PC-9 (cell line): Measurements from ENCODE around the gene FAM53A. TPM values are rescaled to one million over a fixed set of nuclear protein-coding genes. Genes with fewer than 3 reads are reported as not detected.

Experiments
- BruUV-seq: library from RNA; stranded (reverse); fragments of 400-500 nt; replicated peaks from 2 replicates; lab custom pipeline; 2021; lab: Mats Ljungman, UMichigan
- CTCF ChIA-PET: fragments of 300-600 bp; sonication (Branson Sonifier 250); formaldehyde crosslinking; loops from one replicate; lab custom pipeline; 2022; ENCODE audit warnings: antibody characterized with exemption; lab: Charles Lee
- POLR2A ChIA-PET: fragments of 300-600 bp; sonication (Branson Sonifier 250); formaldehyde crosslinking; loops from one replicate; lab custom pipeline; 2022; ENCODE audit warnings: antibody characterized with exemption; ENCODE audit not compliant: unreplicated experiment; lab: Charles Lee
- DNase-seq, 2 experiments: peaks; one replicate each; pipeline versions ENCODE4 v3.0.0 to v3.0.0-alpha.2; 2015 to 2022; ENCODE audit warnings: mixed read lengths in 1 of 2
- H2AFZ ChIP-seq: fragments of 200-600 bp; sonication (generic); 2 replicates; pipeline ENCODE4 v1.8.1; 2017; ENCODE audit warnings: antibody characterized with exemption
- H3F3A ChIP-seq: fragments of 200-600 bp; sonication (generic); 2 replicates; pipeline ENCODE4 v1.8.1; 2017; ENCODE audit warnings: antibody characterized with exemption, mild to moderate bottlenecking, low read depth; ENCODE audit not compliant: insufficient read depth
- H3K27ac ChIP-seq: fragments of 200-600 bp; sonication (generic); 2 replicates; pipeline ENCODE4 v1.6.1; 2016; ENCODE audit warnings: mixed run types
- H3K27me3 ChIP-seq: fragments of 200-600 bp; sonication (generic); 2 replicates; pipeline ENCODE4 v1.6.1; 2016; ENCODE audit warnings: low read depth, mixed run types; ENCODE audit not compliant: insufficient read depth
- H3K36me3 ChIP-seq: fragments of 200-600 bp; sonication (generic); 2 replicates; pipeline ENCODE4 v1.6.1; 2016; ENCODE audit warnings: low read depth, mixed run types
- H3K4me1 ChIP-seq: fragments of 200-600 bp; sonication (generic); replicated peaks from 2 replicates; pipeline ENCODE4 v1.6.1; 2016; ENCODE audit warnings: mixed run types; ENCODE audit not compliant: insufficient read depth
- H3K4me2 ChIP-seq: fragments of 200-600 bp; sonication (generic); 2 replicates; pipeline ENCODE4 v1.6.1; 2017; ENCODE audit warnings: mixed run types
- H3K4me3 ChIP-seq: fragments of 200-600 bp; sonication (generic); 2 replicates; pipeline ENCODE4 v1.6.1; 2016; ENCODE audit warnings: mixed run types
- H3K79me2 ChIP-seq: fragments of 200-600 bp; sonication (generic); 2 replicates; pipeline ENCODE4 v1.6.1; 2017; ENCODE audit warnings: low read depth, mixed run types
- H3K9me2 ChIP-seq: fragments of 200-600 bp; sonication (generic); 2 replicates; pipeline ENCODE4 v1.8.1; 2017; ENCODE audit warnings: mild to moderate bottlenecking; ENCODE audit not compliant: insufficient read depth
- H3K9me3 ChIP-seq: fragments of 200-600 bp; sonication (generic); 2 replicates; pipeline ENCODE4 v1.8.1; 2016; ENCODE audit warnings: low read depth; ENCODE audit not compliant: insufficient read depth
- H4K20me1 ChIP-seq: fragments of 200-600 bp; sonication (generic); 2 replicates; pipeline ENCODE4 v1.8.1; 2017; ENCODE audit not compliant: insufficient read depth
- EZH2 ChIP-seq: fragments of 200-600 bp; sonication (generic); IDR thresholded peaks from 2 replicates; pipeline ENCODE4 v1.8.0; 2017; ENCODE audit warnings: antibody characterized with exemption, low read depth
- intact Hi-C: fragments of 100-400 bp; cut with micrococcal nuclease; formaldehyde crosslinking; loops from one replicate; pipeline ENCODE4 v1.10.0; 2022; ENCODE audit not compliant: unreplicated experiment
- total RNA-seq: library from RNA; stranded (reverse); gene quantifications from 2 replicates; pipeline ENCODE4 v1.2.3, GENCODE V29; 2021
- TF ChIP-seq, protein P1 (sequence below): fragments of 200-600 bp; sonication (generic); conservative IDR thresholded peaks from 2 replicates; pipeline ENCODE4 v1.6.1; 2017; ENCODE audit warnings: mixed run types, antibody characterized with exemption, mild to moderate bottlenecking, moderate library complexity

The FAM53A gene
- total RNA-seq, 1 experiment from 2014 or later = 4.0 TPM

DNA sequence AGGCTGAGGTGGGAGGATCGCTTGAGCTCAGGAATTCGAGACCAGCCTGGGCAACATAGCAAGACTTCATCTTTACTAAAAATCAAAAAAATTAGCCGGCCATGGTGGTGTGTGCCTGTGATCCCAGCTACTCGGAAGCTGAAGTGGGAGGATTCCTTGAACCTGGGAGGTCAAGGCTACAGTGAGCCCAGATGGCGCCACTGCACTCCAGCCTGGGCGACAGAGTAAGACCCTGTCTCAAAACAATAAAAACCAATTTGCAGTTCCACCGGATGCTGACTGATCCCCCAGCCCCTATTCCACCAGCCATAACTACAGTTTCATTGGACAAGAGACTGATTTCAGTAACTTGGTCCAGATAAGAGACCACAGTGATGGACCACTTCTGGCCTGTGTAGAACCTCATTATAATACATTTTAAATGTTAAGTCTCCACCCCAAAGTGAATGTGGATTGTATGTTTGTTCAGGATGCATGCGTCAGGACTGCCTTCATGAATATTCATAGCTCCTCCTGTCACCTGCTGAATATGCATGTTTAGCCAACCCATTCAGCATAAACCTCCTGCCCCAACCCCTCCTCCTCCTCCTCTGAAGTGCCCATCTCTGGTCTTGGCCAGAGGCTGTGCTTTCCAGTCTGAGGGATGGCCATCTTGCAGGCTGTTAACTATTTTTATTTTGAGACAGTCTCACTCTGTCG, 30.3 kb upstream of the FAM53A start:
- ChIA-PET POLR2A (interaction anchor here (0.6 kb wide), 1 partner anchor 33 kb away, joined by 3 read pairs; no protein-coding TSS in a partner anchor), CTCF (interaction anchor here (0.6 to 0.7 kb wide), 2 partner anchors 53 to 652 kb away, joined by 3 to 11 read pairs; no protein-coding TSS in a partner anchor)
- H3K79me2 ChIP-seq = peaks cover 86% of the 10 kb centered on the region
- H3K4me3 ChIP-seq = peak overlapping the region; percentile 71; the same call in 1 of the 2 replicates
- peak overlapping the region; percentile 96; the same call in 1 of the 2 replicates for H3K27ac ChIP-seq
- H3K36me3 ChIP-seq = no peaks in the 10 kb centered on the region
- intact Hi-C loops = no loop called here
- H3K9me2 ChIP-seq = no peaks in the 10 kb centered on the region
- TF ChIP-seq EZH2 = no peak
- TF ChIP-seq, protein P1, sequence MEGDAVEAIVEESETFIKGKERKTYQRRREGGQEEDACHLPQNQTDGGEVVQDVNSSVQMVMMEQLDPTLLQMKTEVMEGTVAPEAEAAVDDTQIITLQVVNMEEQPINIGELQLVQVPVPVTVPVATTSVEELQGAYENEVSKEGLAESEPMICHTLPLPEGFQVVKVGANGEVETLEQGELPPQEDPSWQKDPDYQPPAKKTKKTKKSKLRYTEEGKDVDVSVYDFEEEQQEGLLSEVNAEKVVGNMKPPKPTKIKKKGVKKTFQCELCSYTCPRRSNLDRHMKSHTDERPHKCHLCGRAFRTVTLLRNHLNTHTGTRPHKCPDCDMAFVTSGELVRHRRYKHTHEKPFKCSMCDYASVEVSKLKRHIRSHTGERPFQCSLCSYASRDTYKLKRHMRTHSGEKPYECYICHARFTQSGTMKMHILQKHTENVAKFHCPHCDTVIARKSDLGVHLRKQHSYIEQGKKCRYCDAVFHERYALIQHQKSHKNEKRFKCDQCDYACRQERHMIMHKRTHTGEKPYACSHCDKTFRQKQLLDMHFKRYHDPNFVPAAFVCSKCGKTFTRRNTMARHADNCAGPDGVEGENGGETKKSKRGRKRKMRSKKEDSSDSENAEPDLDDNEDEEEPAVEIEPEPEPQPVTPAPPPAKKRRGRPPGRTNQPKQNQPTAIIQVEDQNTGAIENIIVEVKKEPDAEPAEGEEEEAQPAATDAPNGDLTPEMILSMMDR = no peak
- BruUV-seq = no TSS peak
- H2AFZ ChIP-seq = no peak overlapping the region
- H3F3A ChIP-seq = peaks cover 41% of the 10 kb centered on the region; the same call in 1 of the 2 replicates
- H3K9me3 ChIP-seq = no peaks in the 10 kb centered on the region
- DNase-seq = no peak
- H3K4me1 ChIP-seq = peaks cover 28% of the 10 kb centered on the region
- no peaks in the 10 kb centered on the region for H3K27me3 ChIP-seq
- peaks cover 41% of the 10 kb centered on the region for H4K20me1 ChIP-seq
- H3K4me2 ChIP-seq = peak overlapping the region; percentile 81

DNA sequence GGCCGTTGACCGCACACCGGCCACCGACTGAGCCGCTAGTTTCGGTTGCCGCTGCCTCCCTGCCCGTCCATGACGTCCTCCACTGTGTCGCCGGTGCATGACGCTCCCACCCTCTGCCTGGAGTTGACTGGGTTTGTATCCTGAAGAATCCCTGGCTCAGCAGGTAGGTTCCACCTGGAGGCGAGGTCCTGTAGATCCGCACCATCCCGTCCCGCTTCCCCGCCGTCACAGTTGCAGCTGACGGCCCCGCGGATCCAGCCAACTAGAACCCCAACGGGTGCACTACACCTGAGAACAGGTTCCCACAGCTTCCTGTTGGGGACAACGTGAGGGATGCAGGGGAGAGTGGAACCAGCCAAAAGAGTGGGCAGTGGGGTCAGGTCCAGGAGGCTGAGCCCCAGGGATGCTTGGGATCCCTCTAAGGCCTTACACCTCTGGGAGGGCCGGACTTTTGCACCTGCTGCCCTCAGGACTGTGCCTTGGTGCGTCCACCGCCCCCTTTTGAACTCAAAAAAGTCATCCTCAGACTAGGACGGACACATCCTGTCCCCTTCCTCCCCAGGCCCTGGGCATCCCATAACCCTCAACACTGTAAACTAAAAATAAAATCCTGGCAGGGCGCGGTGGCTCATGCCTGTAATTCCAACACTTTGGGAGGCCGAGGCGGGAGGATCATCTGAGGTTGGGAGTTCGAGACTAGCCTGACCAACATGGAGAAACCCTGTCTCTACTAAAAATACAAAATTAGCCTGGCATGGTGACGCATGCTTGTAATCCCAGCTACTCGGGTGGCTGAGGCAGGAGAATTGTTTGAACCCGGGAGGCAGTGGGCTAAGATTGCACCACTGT, 29.1 kb upstream of the FAM53A start:
- Histone ChIP-seq H3K79me2 (peaks cover 86% of the 10 kb centered on the region), H3K27ac (peak overlapping the region; percentile 96), H4K20me1 (peaks cover 40% of the 10 kb centered on the region), H2AFZ (peak overlapping the region; percentile 81), H3K4me1 (peaks cover 20% of the 10 kb centered on the region), H3K9me2 (no peaks in the 10 kb centered on the region), H3K9me3 (no peaks in the 10 kb centered on the region), H3K4me2 (peak overlapping the region; percentile 81), H3K4me3 (peak overlapping the region; percentile 71), H3K36me3 (peaks cover 9% of the 10 kb centered on the region; the same call in 1 of the 2 replicates), H3F3A (peaks cover 31% of the 10 kb centered on the region; the same call in 1 of the 2 replicates), H3K27me3 (no peaks in the 10 kb centered on the region)
- TF ChIP-seq, protein P1 = no peak; the same call in 1 of the 2 replicates
- TF ChIP-seq EZH2 = no peak
- intact Hi-C loops = loop anchor here (2.0 kb wide), 1 partner anchor 14 kb away; no protein-coding TSS in a partner anchor
- POLR2A ChIA-PET = interaction anchor here (0.6 kb wide), 1 partner anchor 32 kb away, joined by 3 read pairs; no protein-coding TSS in a partner anchor
- BruUV-seq = TSS peak; percentile 63
- peak in 1 of 2 experiments; percentile 71 for DNase-seq
- CTCF ChIA-PET = interaction anchor here (0.6 to 0.7 kb wide), 2 partner anchors 76 to 353 kb away, joined by 3 to 4 read pairs; no protein-coding TSS in a partner anchor
